ENCODE measurements around the gene LPP. TPM values are rescaled to one million over a fixed set of nuclear protein-coding genes. Genes with fewer than 3 reads are reported as not detected.

Gene LPP
- total and polyA plus RNA-seq, 2 donors from 2014 or later, result 6.7 to 233 TPM

DNA sequence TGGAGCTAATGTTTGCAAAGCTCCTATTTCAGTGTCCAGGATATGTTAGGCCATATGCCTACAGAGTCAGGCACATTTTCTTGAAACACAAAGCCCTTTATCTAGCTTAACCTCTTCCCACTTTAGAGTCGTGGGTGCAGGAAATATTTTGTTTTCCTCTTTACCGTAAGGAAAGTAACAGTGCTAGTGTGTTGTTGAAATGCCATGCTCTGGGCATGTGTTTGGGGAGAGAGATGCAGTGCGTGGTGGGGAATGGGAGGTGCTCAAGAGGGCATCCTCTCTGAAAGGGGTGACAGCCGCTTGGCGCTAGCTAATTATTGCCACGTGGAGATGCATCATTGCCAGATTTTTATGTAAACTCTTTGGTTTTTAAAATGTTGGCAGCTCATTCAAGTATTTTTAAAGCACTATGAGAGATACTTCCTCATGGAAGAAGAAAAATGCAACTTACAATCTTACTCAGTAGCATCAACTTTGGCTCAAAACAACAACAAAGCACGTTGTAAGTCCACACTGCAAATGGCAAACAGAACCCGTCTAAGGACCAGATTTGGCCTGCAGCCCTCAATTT, 152.6 kb downstream of the LPP start:
- Histone ChIP-seq H3K4me1 (ENCODE audit: control insufficient read depth in 2 of 3, insufficient read depth in 2 of 3, low read depth in 1 of 3, low read length in 3 of 3) (no peaks in the 10 kb centered on the region), H3K36me3 (ENCODE audit: control insufficient read depth in 2 of 3, insufficient read depth in 3 of 3, low read length in 3 of 3) (no peaks in the 10 kb centered on the region), H3K27me3 (ENCODE audit: control insufficient read depth, insufficient read depth, low read length) (no peaks in the 10 kb centered on the region), H3K27ac (ENCODE audit: low read depth in 2 of 2, low read length in 2 of 2) (no peak overlapping the region), H3K4me3 (ENCODE audit: low read length in 3 of 3) (no peak overlapping the region), H3K9me3 (ENCODE audit: control insufficient read depth in 2 of 3, insufficient read depth in 1 of 3, low read length in 3 of 3) (no peaks in the 10 kb centered on the region), H3K9ac (ENCODE audit: low read length in 3 of 3) (no peak overlapping the region)
- DNase-seq (no peak), FAIRE-seq (no peak)
- intact Hi-C loops (cut with DNase I), result no loop called here
- TF ChIP-seq CTCF (IDR thresholded peaks at IDR 0.05; ENCODE audit: borderline replicate concordance, extremely low read depth, insufficient read depth), result no peak

- no peak for FAIRE-seq
- H3K27me3 ChIP-seq (ENCODE audit: control insufficient read depth, insufficient read depth, low read length), result no peaks in the 10 kb centered on the region
- intact Hi-C loops (cut with DNase I), result no loop called here
- H3K9me3 ChIP-seq (ENCODE audit: control insufficient read depth in 2 of 3, insufficient read depth in 1 of 3, low read length in 3 of 3), result no peaks in the 10 kb centered on the region
- DNase-seq, result no peak
- no peak overlapping the region for H3K4me3 ChIP-seq (ENCODE audit: low read length in 3 of 3)
- TF ChIP-seq CTCF (IDR thresholded peaks at IDR 0.05; ENCODE audit: borderline replicate concordance, extremely low read depth, insufficient read depth), result no peak
- no peaks in the 10 kb centered on the region for H3K4me1 ChIP-seq (ENCODE audit: control insufficient read depth in 2 of 3, insufficient read depth in 2 of 3, low read depth in 1 of 3, low read length in 3 of 3)
- H3K9ac ChIP-seq (ENCODE audit: low read length in 3 of 3), result no peak overlapping the region
- no peaks in the 10 kb centered on the region for H3K36me3 ChIP-seq (ENCODE audit: control insufficient read depth in 2 of 3, insufficient read depth in 3 of 3, low read length in 3 of 3)
- peak overlapping the region in 1 of 2 donors; percentile 14 for H3K27ac ChIP-seq (ENCODE audit: low read depth in 2 of 2, low read length in 2 of 2)
Measured at GRCh38 chr3:188309437-188310269, 155.7 kb downstream of the LPP start.

DNA sequence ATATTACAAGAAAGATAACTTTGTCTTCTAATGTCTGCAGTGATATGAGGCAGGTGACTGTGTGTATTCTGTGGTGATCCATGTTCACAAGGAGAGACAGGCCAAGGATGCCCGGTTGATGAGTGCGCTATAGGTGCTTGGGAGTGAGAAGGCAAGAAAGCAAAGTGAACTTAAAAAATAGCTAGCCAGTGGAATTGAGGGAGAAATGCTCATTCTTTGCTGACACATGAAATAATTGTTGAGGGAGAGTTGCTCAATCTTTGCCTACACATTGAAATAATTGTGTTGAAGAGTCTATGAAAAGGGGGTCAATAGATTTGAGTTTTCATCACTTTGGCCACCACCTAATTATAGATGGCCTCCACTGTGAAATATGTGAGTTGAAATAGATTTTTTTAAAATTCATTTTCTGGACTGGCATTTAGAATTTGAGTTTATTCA, 156.3 kb downstream of the LPP start:
- H3K36me3 ChIP-seq (ENCODE audit: control insufficient read depth in 2 of 3, insufficient read depth in 3 of 3, low read length in 3 of 3), result no peaks in the 10 kb centered on the region
- no peak for DNase-seq
- no peaks in the 10 kb centered on the region for H3K9me3 ChIP-seq (ENCODE audit: control insufficient read depth in 2 of 3, insufficient read depth in 1 of 3, low read length in 3 of 3)
- intact Hi-C loops (cut with DNase I), result no loop called here
- no peak for FAIRE-seq
- H3K4me1 ChIP-seq (ENCODE audit: control insufficient read depth in 2 of 3, insufficient read depth in 2 of 3, low read depth in 1 of 3, low read length in 3 of 3), result no peaks in the 10 kb centered on the region
- no peak overlapping the region for H3K9ac ChIP-seq (ENCODE audit: low read length in 3 of 3)
- TF ChIP-seq CTCF (IDR thresholded peaks at IDR 0.05; ENCODE audit: borderline replicate concordance, extremely low read depth, insufficient read depth), result no peak
- H3K27me3 ChIP-seq (ENCODE audit: control insufficient read depth, insufficient read depth, low read length), result no peaks in the 10 kb centered on the region
- H3K4me3 ChIP-seq (ENCODE audit: low read length in 3 of 3), result no peak overlapping the region
- no peak overlapping the region for H3K27ac ChIP-seq (ENCODE audit: low read depth in 2 of 2, low read length in 2 of 2)

Data from kidney (tissue), 14 donors.